Endothelial cell of umbilical vein (primary cell): Measurements from ENCODE around the gene PSIP1. TPM values are rescaled to one million over a fixed set of nuclear protein-coding genes. Genes with fewer than 3 reads are reported as not detected.

Source experiments
- BruUV-seq: library from RNA; stranded (reverse); fragments of 400-500 nt; replicated peaks from 2 replicates; lab custom pipeline; 2021; lab: Mats Ljungman, UMichigan
- CTCF ChIA-PET: fragments of 300-600, 350-600 bp; sonication (Branson Sonifier 250); formaldehyde crosslinking; loops from one replicate; lab custom pipeline; 2021; ENCODE audit warnings: antibody characterized with exemption, inconsistent platforms; lab: Charles Lee
- POLR2A ChIA-PET: fragments of 300-600, 350-600 bp; sonication (Branson Sonifier 250); formaldehyde crosslinking; loops from one replicate; lab custom pipeline; 2021; ENCODE audit warnings: antibody characterized with exemption, inconsistent platforms; lab: Charles Lee
- DNase-seq: peaks from one replicate; pipeline ENCODE4 v3.0.0-alpha.2; 2011; ENCODE audit warnings: low read depth, low spot score
- FAIRE-seq: peaks from 2 replicates; lab custom pipeline; 2011; peaks lifted over from hg19 to GRCh38; lab: Jason Lieb, UNC
- H2AFZ ChIP-seq: 2 replicates; pipeline ENCODE4 v1.6.0; 2012; ENCODE audit warnings: low read depth, low read length, control low read depth, inconsistent platforms
- H3K27ac ChIP-seq: 2 replicates; pipeline ENCODE4 v1.5.1; 2011; ENCODE audit warnings: low read depth, mild to moderate bottlenecking, control low read depth, low read length, moderate library complexity; ENCODE audit not compliant: insufficient read depth
- H3K27me3 ChIP-seq, 2 experiments: 2 replicates each; pipeline versions ENCODE4 v1.6.0 to v1.6.1; 2011; ENCODE audit warnings: low read length in 2 of 2, mixed read lengths in 1 of 2; ENCODE audit not compliant: control insufficient read depth in 2 of 2, insufficient read depth in 2 of 2
- H3K36me3 ChIP-seq, 2 experiments: 2 replicates in 1 of 2; 3 replicates in 1 of 2; pipeline ENCODE4 v1.5.1; 2011; ENCODE audit warnings: low read length in 2 of 2, mild to moderate bottlenecking in 1 of 2, moderate library complexity in 1 of 2; ENCODE audit not compliant: control insufficient read depth in 2 of 2, insufficient read depth in 2 of 2; ENCODE audit errors: extremely low read depth in 1 of 2
- H3K4me1 ChIP-seq: 3 replicates; pipeline ENCODE4 v1.5.1; 2011; ENCODE audit warnings: mild to moderate bottlenecking, low read length; ENCODE audit not compliant: control insufficient read depth, insufficient read depth; ENCODE audit errors: extremely low read depth
- H3K4me2 ChIP-seq: 2 replicates; pipeline ENCODE4 v1.6.1; 2011; ENCODE audit warnings: low read length, control low read depth, mixed read lengths; ENCODE audit not compliant: insufficient read depth
- H3K4me3 ChIP-seq, 3 experiments: fragments of 200-600 bp in 1 of 3; sonication (generic), shearing (Covaris generic) in 1 of 3; replicated peaks in 1 of 3; 2 replicates each; pipeline ENCODE4 v1.5.1; 2011 to 2016; ENCODE audit warnings: control low read depth in 3 of 3, low read length in 3 of 3, mild to moderate bottlenecking in 2 of 3, inconsistent platforms in 1 of 3, low read depth in 1 of 3, moderate library complexity in 1 of 3; ENCODE audit not compliant: insufficient read depth in 1 of 3
- H3K79me2 ChIP-seq: 2 replicates; pipeline ENCODE4 v1.6.0; 2012; ENCODE audit warnings: low read length, inconsistent platforms; ENCODE audit not compliant: control insufficient read depth, insufficient read depth
- H3K9ac ChIP-seq: replicated peaks from 2 replicates; pipeline ENCODE3; 2011; ENCODE audit warnings: low read length, control low read depth; ENCODE audit not compliant: insufficient read depth; ENCODE audit errors: extremely low read depth
- H3K9me1 ChIP-seq: replicated peaks from 3 replicates; pipeline ENCODE4 v1.6.0; 2011; ENCODE audit warnings: mild to moderate bottlenecking, low read length; ENCODE audit not compliant: control insufficient read depth, insufficient read depth; ENCODE audit errors: extremely low read depth
- H3K9me3 ChIP-seq: replicated peaks from 2 replicates; pipeline ENCODE4 v1.5.1; 2012; ENCODE audit warnings: low read length, inconsistent platforms; ENCODE audit not compliant: control insufficient read depth, insufficient read depth
- H4K20me1 ChIP-seq: replicated peaks from 2 replicates; pipeline ENCODE3; 2011; ENCODE audit warnings: mild to moderate bottlenecking, low read length; ENCODE audit not compliant: control insufficient read depth, insufficient read depth; ENCODE audit errors: extremely low read depth
- CTCF ChIP-seq, 2 donors: IDR thresholded peaks; 1 replicate in 1 of 2; 2 replicates in 1 of 2; pipeline ENCODE4 v1.5.1; 2011; ENCODE audit warnings: low read length in 2 of 2, mild to moderate bottlenecking in 2 of 2, moderate library complexity in 2 of 2, control low read depth in 1 of 2, inconsistent platforms in 1 of 2, low read depth in 1 of 2; ENCODE audit not compliant: insufficient read depth in 1 of 2; ENCODE audit errors: extremely low read depth in 1 of 2
- EZH2 ChIP-seq: IDR thresholded peaks from 2 replicates; pipeline ENCODE4 v1.6.1; 2012; ENCODE audit warnings: borderline replicate concordance, low read depth, mild to moderate bottlenecking, moderate library complexity, low read length, inconsistent platforms; ENCODE audit not compliant: severe bottlenecking
- FOS ChIP-seq: IDR thresholded peaks from 2 replicates; pipeline ENCODE4 v1.6.1; 2011; ENCODE audit warnings: mild to moderate bottlenecking, low read length, moderate library complexity, borderline replicate concordance; ENCODE audit not compliant: insufficient read depth
- GATA2 ChIP-seq: IDR thresholded peaks from 2 replicates; pipeline ENCODE4 v1.7.0; 2011; ENCODE audit warnings: low read depth, mild to moderate bottlenecking, moderate library complexity, mixed read lengths, low read length; ENCODE audit not compliant: insufficient read length, insufficient read depth
- JUN ChIP-seq: IDR thresholded peaks from 2 replicates; pipeline ENCODE4 v1.6.1; 2011; ENCODE audit warnings: borderline replicate concordance, low read depth; ENCODE audit not compliant: insufficient read length, insufficient read depth
- MAX ChIP-seq: IDR thresholded peaks from 2 replicates; pipeline ENCODE4 v1.6.1; 2011; ENCODE audit not compliant: insufficient read depth, insufficient read length
- MYC ChIP-seq: IDR thresholded peaks from one replicate; pipeline ENCODE4 v1.6.1; 2011; ENCODE audit warnings: mild to moderate bottlenecking, low read depth, low read length
- POLR2A ChIP-seq: IDR thresholded peaks from 2 replicates; pipeline ENCODE4 v1.6.1; 2012; ENCODE audit warnings: low read depth, mild to moderate bottlenecking, control low read depth, low read length
- POLR2AphosphoS5 ChIP-seq: IDR thresholded peaks from 2 replicates; pipeline ENCODE4 v1.6.1; 2012; ENCODE audit warnings: low read depth, mild to moderate bottlenecking, control low read depth, low read length, moderate library complexity; ENCODE audit not compliant: insufficient read depth
- dilution Hi-C: fragments of 300-500 bp; cut with MboI; formaldehyde crosslinking; loops from one replicate; pipeline ENCODE4 v1.15.0; 2019; ENCODE audit warnings: low sequenced_read_pairs; ENCODE audit not compliant: extremely low pct_ligation_motif_present
- intact Hi-C: fragments of 100-400 bp; cut with micrococcal nuclease; formaldehyde crosslinking; loops from one replicate; pipeline ENCODE4 v1.10.0; 2022
- polyA plus RNA-seq, 4 experiments: library from polyadenylated mRNA; depleted of rRNA in 3 of 4; stranded (reverse) in 3 of 4; unstranded in 1 of 4; fragments of >200 nt; gene quantifications; 2 replicates each; pipeline versions ENCODE4 v1.2.1 to v1.2.3, GENCODE V29; 2011 to 2012; ENCODE audit warnings: missing spikeins in 1 of 4
- total RNA-seq: library from RNA; stranded (reverse); gene quantifications from 2 replicates; pipeline ENCODE4 v1.2.3, GENCODE V29; 2021

PSIP1 gene
- total and polyA plus RNA-seq, 2 donors (not counting 3 experiments of a cell fraction or from before 2014, with no cell fraction given), result 12.9 to 76.7 TPM

GRCh38 chr9:15433191-15433590 is 77.6 kb downstream of the PSIP1 start:
- Histone ChIP-seq H3K79me2 (peaks cover 90% of the 10 kb centered on the region), H3K4me3 (no peak overlapping the region), H2AFZ (no peak overlapping the region), H3K9ac (no peak overlapping the region), H3K9me3 (no peaks in the 10 kb centered on the region), H3K4me1 (peaks cover 3% of the 10 kb centered on the region), H4K20me1 (peaks cover 7% of the 10 kb centered on the region), H3K36me3 (peaks cover 0 to 7% of the 10 kb centered on the region in 2 experiments), H3K9me1 (no peaks in the 10 kb centered on the region), H3K27ac (no peak overlapping the region), H3K27me3 (no peaks in the 10 kb centered on the region), H3K4me2 (no peak overlapping the region)
- ChIA-PET POLR2A (no interaction called here), CTCF (interaction anchor here (1.7 kb wide), 1 partner anchor 120 kb away, joined by 7 read pairs; the partner anchor contains the start of gene CCDC171)
- intact Hi-C loops, result no loop called here
- BruUV-seq, result no TSS peak
- TF ChIP-seq POLR2AphosphoS5, result no peak
- dilution Hi-C loops, result no loop called here
- no peak for FAIRE-seq
- DNase-seq, result no peak

GRCh38 chr9:15430920-15431844 is 79.6 kb downstream of the PSIP1 start:
- H3K4me1 ChIP-seq, result peaks cover 3% of the 10 kb centered on the region
- TF ChIP-seq MYC, result no peak
- no peak for TF ChIP-seq GATA2
- TF ChIP-seq POLR2AphosphoS5, result no peak
- no peak for TF ChIP-seq FOS
- no peak for TF ChIP-seq EZH2
- no peak for TF ChIP-seq POLR2A
- TF ChIP-seq JUN, result no peak
- no peak for TF ChIP-seq CTCF (IDR thresholded peaks at IDR 0.05; ENCODE audit: extremely low read depth in 1 of 2, insufficient read depth in 1 of 2, low read depth in 1 of 2, low read length in 2 of 2)
- TF ChIP-seq MAX, result no peak
- intact Hi-C loops, result no loop called here
- no peak overlapping the region for H3K4me3 ChIP-seq
- no peak overlapping the region for H3K27ac ChIP-seq
- no peak overlapping the region for H2AFZ ChIP-seq
- peaks cover 0 to 10% of the 10 kb centered on the region in 2 experiments for H3K36me3 ChIP-seq
- FAIRE-seq (no peak), DNase-seq (no peak)
- H3K9me3 ChIP-seq, result no peaks in the 10 kb centered on the region
- dilution Hi-C loops, result no loop called here
- H3K4me2 ChIP-seq, result no peak overlapping the region
- no peaks in the 10 kb centered on the region for H3K9me1 ChIP-seq
- ChIA-PET POLR2A (no interaction called here), CTCF (no interaction called here)
- peaks cover 5% of the 10 kb centered on the region for H4K20me1 ChIP-seq
- H3K79me2 ChIP-seq, result peaks cover 89% of the 10 kb centered on the region
- BruUV-seq, result no TSS peak
- no peak overlapping the region for H3K9ac ChIP-seq
- no peaks in the 10 kb centered on the region for H3K27me3 ChIP-seq
